ENCODE results near the gene TRIM66.

- TF ChIP-seq CTCF (IDR thresholded peaks at IDR 0.05 in 2 of 3, conservative IDR thresholded peaks at IDR 0.05 in 1 of 3; ENCODE audit: insufficient read depth in 2 of 3, low read depth in 1 of 3, low read length in 3 of 3): no peak
- no peak for TF ChIP-seq YY1 (IDR thresholded peaks at IDR 0.05; ENCODE audit: borderline replicate concordance in 1 of 3, control insufficient read depth in 1 of 3, extremely low read depth in 1 of 3, insufficient read depth in 3 of 3, insufficient read length in 1 of 3, insufficient replicate concordance in 2 of 3, low read depth in 1 of 3, low read length in 2 of 3)
- no peak for TF ChIP-seq HDAC2 (IDR thresholded peaks at IDR 0.05)
- TF ChIP-seq, protein P1, sequence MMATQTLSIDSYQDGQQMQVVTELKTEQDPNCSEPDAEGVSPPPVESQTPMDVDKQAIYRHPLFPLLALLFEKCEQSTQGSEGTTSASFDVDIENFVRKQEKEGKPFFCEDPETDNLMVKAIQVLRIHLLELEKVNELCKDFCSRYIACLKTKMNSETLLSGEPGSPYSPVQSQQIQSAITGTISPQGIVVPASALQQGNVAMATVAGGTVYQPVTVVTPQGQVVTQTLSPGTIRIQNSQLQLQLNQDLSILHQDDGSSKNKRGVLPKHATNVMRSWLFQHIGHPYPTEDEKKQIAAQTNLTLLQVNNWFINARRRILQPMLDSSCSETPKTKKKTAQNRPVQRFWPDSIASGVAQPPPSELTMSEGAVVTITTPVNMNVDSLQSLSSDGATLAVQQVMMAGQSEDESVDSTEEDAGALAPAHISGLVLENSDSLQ (IDR thresholded peaks at IDR 0.05): no peak
- no peak for TF ChIP-seq CUX1 (CRISPR knock-in tag; IDR thresholded peaks at IDR 0.05)
- TF ChIP-seq, protein P2, sequence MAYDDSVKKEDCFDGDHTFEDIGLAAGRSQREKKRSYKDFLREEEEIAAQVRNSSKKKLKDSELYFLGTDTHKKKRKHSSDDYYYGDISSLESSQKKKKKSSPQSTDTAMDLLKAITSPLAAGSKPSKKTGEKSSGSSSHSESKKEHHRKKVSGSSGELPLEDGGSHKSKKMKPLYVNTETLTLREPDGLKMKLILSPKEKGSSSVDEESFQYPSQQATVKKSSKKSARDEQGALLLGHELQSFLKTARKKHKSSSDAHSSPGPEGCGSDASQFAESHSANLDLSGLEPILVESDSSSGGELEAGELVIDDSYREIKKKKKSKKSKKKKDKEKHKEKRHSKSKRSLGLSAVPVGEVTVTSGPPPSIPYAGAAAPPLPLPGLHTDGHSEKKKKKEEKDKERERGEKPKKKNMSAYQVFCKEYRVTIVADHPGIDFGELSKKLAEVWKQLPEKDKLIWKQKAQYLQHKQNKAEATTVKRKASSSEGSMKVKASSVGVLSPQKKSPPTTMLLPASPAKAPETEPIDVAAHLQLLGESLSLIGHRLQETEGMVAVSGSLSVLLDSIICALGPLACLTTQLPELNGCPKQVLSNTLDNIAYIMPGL (CRISPR knock-in tag; IDR thresholded peaks at IDR 0.05): no peak
- TF ChIP-seq SETDB1 (IDR thresholded peaks at IDR 0.05; ENCODE audit: low read length): no peak
- TF ChIP-seq NR1H2 (CRISPR knock-in tag; IDR thresholded peaks at IDR 0.05): no peak
- TF ChIP-seq CREM (IDR thresholded peaks at IDR 0.05; ENCODE audit: low read depth): no peak
- TF ChIP-seq SIN3A (IDR thresholded peaks at IDR 0.05; ENCODE audit: borderline replicate concordance in 2 of 2, control insufficient read depth in 1 of 2, low read depth in 2 of 2, low read length in 2 of 2): no peak
- TF ChIP-seq POLR2AphosphoS5 (IDR thresholded peaks at IDR 0.05; ENCODE audit: control insufficient read depth, insufficient read depth, low read depth, low read length): no peak
- no peak for TF ChIP-seq SRF (CRISPR knock-in tag; IDR thresholded peaks at IDR 0.05)
- TF ChIP-seq NFE2L1 (tag; IDR thresholded peaks at IDR 0.05; ENCODE audit: borderline replicate concordance, low read depth): no peak
- no peak for TF ChIP-seq ZNF644 (tag; IDR thresholded peaks at IDR 0.05; ENCODE audit: low read depth)
These were observed 35.0 kb upstream of the TRIM66 start for GRCh38 chr11:8717544-8717875.

All from K562 (cell line).